GM19397 (cell line): ENCODE data around the gene SORCS2.

Experiments used
- ATAC-seq: cut with Tn5 transposase; IDR thresholded peaks from one replicate; pipeline ENCODE4 v1.9.1; 2021; ENCODE audit warnings: mild to moderate bottlenecking, moderate library complexity; ENCODE audit not compliant: unreplicated experiment

Gene SORCS2

DNA sequence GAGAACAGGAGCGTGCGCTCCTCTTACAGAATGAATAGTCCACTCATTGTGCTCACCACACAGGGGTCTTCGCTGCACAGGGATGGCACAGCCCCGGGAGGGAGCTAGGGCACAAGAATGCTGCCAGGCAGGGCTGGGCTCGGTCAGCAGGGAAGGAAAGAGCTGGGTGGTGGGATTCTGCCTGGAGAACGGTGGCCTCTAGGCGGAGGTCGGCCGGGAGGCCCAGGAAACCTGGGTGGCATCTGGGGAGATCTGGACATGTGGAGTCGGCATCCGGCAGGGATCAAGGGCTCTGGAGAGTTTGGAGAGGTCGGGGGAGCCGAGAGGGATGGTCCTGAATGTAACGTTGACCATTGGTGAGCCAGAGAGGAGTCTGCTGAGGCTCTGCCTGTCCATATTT, 288.9 kb downstream of the SORCS2 start:
- no peak for ATAC-seq

- no peak for ATAC-seq
These were observed 292.8 kb downstream of the SORCS2 start for GRCh38 chr4:7485096-7485495.

- ATAC-seq, result no peak
These were observed 293.8 kb downstream of the SORCS2 start for GRCh38 chr4:7486101-7486500.

DNA sequence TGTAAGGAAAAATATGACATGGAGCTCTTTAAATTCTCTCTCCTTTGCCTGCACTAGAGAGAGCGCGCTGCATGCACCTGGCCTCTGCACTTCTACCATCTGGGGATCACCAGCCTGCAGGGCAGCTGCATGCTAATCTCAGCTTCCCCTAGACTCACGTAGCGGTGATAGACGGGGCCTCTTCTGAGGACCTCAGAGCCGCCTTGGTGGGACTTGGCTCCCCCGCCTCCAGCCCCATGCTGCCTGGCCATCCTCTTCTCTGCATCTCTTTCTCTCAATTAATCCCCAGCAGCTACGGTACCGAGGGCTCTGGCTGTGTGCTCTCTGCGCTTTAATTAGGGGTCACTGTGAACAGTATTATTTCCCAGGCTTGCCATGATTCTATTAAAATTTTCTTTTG, 295.2 kb downstream of the SORCS2 start:
- no peak for ATAC-seq

GRCh38 chr4:7487998-7488671, 295.8 kb downstream of the SORCS2 start:
- ATAC-seq, result no peak

DNA sequence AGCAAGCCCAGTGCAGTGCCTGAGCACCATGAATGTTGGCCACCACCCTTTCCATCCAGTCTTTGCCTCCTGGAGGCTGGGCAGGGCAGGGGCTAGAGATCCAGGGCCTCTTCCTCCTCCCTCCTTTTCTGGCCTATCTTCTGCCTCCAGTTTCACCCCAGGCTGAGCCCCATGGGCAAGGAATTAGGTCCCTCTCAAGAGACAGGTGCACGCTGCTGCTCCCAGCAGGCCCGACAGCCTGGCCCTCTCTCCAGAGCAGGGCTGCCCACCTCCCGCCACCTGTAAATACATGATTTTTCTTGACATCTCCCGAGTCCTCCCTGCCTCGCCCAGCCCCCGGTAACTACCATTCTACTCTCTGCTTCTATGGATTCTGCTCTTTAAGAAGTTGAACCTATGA, 299.6 kb downstream of the SORCS2 start:
- ATAC-seq, result no peak

DNA sequence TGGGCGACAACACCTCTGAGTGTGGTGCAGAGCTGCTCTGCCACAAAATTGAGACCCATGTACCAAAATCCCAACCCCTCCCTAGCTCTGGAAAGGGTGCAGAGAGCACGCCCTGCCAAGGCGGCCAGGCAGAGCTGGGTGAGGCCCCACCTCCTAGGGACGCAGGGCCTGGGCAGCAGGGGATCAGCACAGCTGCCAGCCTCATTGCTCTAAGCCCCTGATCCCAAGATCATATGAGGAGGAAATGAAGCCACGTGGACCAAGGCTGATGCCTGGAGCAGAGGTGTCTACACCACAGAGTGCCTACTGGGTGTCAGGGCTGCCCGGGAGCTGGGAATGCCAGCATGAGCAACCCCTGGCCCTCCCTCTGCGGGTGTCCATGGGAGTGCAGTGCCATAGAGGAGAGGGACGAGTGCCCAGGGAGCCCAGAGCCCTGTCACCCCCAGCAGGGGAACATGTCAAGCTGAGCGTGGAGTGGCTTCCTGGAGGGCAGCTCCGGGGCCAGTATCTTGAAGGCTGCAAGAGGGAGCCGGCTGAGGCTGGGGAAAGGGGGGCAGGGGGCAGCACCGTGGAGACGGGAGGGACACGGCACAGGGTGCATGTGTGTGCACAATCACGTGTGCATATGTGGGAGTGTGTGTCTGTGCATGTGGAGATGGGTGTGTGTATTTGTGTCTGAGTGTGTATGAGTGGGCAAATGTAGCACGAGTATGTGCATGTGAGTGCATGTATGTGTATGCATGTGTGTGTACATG, 306.3 kb downstream of the SORCS2 start:
- ATAC-seq, result no peak

- no peak for ATAC-seq
These were observed 307.3 kb downstream of the SORCS2 start for GRCh38 chr4:7499661-7500060.

GRCh38 chr4:7500404-7500803, 308.1 kb downstream of the SORCS2 start:
- no peak for ATAC-seq

GRCh38 chr4:7501314-7501713, 309.0 kb downstream of the SORCS2 start:
- no peak for ATAC-seq

DNA sequence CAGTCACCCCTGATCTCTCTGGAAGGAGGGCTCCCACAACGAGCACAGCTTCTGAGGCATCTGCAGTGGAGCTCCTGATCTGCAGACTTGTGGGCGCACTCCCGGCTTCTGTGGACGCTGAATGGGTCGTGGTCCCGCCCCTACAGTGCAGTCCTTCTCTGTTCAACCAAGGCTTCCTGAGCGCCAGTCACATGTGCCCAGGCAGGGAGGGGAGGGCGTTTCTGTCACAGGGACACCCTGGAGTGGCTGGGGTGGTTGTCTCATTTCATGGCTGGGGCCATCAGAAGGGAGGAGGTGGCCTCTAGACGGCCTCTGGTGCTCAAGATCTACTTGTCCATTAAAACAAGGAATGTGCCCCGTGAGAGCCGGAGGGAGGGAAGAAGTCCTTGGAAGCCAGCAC, 309.5 kb downstream of the SORCS2 start:
- no peak for ATAC-seq

DNA sequence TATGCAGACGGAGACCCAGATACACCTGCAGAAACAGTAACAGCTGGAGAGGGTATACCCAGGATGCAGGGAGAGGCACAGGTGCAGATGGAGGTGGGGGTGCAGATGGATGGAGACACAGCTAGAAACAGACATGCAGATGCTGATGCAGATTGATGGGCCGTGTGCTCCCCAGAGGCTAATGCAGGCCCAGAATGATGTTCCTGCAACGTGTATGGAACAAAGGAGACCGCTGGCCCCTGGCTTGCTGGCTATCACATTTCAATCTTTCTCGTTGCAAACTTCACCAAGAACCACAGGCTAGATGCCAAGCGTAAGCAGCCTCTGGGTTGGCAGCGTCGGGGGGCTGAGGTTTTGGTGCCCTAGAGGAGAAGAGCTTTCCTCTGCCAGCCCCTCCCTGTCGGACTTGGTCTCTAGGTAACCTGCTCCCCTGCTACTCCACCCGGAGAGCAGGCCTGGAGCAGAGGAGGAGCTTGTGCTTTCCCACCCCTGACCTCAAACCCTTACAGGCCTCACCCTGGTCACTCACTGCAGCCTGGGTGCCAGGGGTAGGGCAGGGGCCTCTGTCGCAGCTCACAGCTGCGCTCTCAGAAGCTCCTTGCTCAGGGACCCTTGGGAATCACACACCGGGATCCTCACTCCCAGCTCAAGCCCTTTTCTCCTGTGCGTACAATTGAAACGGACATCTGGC, 311.4 kb downstream of the SORCS2 start:
- ATAC-seq, result no peak

GRCh38 chr4:7505116-7505900, 313.0 kb downstream of the SORCS2 start:
- ATAC-seq, result no peak

DNA sequence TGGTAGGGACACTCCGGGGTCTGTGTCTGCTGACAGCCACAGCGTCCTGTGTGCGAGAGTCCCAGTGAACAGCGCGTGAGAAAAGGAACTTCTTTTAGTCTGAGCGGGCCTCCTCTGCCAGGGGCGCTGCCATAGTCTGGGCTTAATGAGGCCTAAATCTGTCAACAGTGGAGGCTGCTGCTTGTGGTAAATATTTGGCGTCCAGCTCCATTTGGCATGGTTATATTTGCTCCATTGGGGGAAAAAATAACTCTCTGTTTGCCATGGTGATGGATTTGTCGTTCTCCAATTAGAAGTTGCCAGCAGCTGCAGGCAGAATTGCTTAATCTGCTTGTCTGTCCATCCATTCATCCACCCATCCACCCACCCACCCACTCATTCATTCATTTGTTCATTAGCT, 313.8 kb downstream of the SORCS2 start:
- ATAC-seq, result no peak

DNA sequence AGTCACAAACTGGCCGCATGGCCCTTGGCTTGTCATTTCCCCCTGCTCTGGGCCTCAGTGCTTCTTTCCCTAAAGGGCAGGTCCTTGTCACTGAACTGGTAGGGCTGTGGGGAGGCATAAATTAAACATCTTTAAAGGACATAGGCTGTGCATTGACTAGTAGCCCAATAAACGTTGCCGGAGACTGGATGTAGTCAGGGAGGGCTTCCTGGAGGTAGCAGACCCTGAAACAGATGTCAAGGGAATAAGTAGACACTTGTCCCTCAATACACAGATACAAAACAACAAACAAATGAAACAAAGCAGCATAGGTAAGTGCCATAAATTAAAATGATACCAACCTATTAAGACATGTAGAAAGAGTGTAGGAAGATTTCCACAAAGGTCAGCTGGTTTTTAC, 314.2 kb downstream of the SORCS2 start:
- no peak for ATAC-seq

- no peak for ATAC-seq
These were observed 315.0 kb downstream of the SORCS2 start for GRCh38 chr4:7507381-7507780.

DNA sequence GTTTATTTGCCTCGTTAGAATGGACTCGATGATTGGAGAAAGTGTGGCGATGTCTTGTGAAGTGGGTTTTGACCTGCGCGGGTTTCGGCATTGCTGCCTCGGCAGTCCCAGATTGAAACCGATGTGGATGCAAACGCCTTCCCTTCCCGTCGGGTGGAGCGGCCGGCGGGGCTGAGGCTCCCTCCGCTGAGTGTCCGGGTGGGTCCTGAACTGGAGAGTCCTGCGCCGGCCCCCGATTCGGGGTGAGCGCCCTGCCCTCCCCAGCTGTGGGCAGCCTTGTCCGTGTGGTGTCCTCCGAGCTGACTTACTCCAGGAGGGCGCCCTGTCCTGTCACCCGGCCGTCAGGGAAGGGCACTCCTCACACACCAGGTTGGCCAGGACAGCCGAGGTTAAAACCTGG, 317.7 kb downstream of the SORCS2 start:
- no peak for ATAC-seq

DNA sequence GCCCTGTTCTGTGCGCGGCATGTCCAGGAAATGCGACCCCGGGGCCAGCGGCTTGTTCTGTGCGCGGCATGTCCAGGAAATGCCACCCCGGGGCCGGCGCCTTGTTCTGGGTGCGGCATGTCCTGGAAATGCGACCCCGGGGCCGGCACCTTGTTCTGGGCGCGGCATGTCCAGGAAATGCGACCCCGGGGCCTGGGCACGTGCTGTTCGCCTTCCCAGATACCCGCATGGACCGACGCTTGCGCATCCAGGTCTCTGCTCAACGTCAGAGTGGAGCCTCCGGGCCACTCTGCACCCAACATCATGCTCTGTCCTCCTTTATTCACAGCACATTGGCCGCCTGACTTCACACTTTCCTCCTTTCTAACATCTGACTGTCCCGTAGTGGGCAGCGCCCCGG, 318.2 kb downstream of the SORCS2 start:
- no peak for ATAC-seq

- no peak for ATAC-seq
These were observed 319.2 kb downstream of the SORCS2 start for GRCh38 chr4:7511525-7511924.

- no peak for ATAC-seq
These were observed 320.1 kb downstream of the SORCS2 start for GRCh38 chr4:7512428-7512827.

DNA sequence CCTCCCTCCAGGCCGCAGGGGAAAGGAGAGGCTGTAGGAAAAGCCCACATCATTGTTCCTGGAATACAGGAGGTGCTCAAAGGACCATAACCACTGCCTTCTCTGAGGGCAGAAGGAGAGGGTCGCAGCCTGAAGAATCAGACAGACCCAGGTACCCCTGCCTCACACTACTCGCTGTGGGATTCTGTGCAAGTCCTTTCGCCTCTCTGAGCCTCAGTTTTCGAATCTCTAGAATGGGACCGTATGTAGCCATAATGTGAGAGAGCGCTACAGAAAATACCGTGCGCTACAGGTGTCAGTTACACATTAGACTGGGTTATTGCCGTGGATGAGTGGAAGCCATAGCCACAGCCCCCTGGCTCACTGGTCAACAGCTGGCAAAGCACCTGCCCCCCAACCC, 320.6 kb downstream of the SORCS2 start:
- no peak for ATAC-seq
